ENCODE results near the gene GPHB5.
"Not testable (repeated sequence)": the region's sequence is repeated elsewhere in the genome, so short reads cannot be mapped to it uniquely, and the experiment has no call there.

The GPHB5 gene

DNA sequence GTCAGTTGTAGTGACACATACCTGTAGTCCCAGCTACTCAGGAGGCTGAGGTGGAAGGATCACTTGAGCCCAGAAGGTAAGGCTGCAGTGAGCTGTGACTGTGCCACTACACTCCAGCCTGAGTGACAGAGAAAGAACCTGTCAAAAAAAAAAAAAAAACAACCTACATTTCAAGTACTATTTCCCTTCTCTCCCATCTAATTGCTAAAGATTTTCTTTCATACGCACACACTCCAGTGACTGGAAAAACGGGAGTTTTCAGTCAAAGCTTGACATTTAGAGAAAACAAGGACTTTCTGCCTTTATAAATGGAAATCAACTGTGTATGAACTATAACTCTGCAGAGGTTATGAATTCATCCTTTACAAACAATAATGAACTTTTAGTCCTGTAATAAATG, 25.9 kb downstream of the GPHB5 start:
- no peak for DNase-seq

DNA sequence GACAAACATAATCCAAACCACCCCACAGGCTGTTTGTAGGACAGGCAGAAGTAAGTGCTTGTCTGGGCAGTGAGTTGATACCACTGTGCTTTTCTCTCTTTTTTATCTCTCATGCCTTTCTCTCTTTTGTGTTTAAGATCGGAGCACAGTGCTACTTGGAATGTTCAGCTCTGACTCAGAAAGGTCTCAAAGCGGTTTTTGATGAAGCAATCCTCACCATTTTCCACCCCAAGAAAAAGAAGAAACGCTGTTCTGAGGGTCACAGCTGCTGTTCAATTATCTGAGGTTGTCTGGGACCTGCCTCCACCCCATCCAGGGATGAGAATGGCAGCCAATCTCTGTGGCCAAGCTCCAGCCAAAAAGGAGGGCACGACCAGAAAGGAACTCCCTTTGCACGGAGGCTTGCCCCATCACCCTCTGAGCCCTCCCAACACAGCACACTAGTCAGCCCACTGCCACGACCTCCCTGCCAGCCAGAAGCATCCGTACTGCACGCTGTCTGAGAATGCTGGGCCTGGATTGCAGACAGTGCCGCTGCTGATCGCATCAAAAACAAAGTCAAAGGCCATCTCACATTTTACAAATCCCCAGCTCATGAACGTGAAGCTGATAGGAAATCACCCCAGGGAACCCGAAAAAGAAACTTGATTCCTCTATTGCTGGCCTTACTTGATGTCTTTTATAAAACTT, 27.8 kb downstream of the GPHB5 start:
- DNase-seq = no peak

DNA sequence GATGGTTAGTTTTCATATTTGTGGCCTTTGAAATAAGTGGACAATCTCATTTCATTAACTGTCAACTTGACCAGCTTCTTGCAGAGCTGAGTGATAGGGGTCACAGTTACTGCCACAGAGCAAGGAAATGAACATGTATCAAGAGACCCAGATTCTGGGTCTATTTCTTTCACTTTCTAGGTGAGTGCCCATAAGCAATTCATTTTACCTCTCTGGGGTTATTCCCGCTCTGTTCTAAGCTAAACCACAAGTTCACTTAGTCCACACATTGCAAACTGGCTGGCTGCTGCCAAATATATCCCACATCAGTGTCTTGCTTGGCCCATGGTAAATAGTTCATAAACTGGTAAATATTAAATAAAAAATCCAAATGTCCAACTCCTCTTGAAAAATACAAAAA, 29.9 kb downstream of the GPHB5 start:
- no peak for DNase-seq

DNA sequence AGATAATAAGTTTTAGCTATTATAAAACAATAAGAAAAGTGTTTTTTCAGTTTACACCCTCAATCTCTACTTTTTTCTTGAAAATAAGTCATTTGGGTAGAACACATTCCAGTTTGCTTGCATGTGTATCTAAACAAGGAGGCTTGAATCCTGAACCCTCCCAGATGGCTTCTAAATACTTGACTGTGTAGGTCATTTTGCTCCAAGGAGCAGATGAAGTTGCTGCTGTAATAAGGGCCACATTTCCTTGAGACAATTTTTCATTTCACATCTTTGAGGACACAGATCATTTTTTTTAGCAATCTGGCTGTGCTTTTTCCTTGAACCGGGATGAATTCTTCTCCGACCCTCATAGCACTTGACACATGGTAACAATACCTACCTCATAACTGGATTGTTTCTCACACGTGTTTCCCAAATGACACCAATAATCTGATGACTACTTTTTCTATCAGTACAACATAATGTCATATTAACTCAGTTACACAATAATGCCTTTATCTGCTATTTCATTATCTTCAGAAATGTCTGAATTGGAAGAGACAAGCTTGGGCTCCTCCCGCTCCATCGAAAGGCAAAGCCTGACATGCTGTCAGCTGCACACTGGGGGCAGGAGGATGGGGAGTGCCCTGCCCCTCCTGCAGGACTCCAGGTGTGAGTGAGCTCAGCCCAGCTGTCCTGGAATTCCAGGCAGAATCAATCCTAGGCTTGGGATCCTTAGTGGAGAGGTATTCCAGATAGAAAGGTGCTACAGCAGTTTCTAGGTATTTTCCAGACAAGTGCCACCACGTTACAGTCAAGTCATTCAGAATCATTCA, 30.9 kb downstream of the GPHB5 start:
- DNase-seq = peak; percentile 13

DNA sequence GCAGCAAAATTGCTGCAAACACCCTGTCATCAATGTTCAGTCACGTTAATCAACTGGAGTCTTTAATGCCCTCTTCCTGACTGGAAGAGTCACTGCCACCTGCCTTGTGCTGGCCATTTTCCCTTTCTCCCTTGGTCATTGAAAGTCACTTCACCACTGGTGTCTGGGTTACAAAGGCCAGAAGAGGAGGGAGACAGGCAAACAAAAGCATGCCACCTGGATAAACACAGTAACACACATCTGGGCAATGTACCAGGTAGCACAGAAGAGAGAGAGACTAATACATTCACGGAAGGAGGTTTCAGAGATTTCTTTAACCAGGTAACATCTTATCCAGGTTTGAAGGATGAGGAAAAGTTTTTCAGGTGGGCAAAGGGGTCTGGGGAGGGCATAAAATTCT, 32.7 kb downstream of the GPHB5 start:
- no peak for DNase-seq

DNA sequence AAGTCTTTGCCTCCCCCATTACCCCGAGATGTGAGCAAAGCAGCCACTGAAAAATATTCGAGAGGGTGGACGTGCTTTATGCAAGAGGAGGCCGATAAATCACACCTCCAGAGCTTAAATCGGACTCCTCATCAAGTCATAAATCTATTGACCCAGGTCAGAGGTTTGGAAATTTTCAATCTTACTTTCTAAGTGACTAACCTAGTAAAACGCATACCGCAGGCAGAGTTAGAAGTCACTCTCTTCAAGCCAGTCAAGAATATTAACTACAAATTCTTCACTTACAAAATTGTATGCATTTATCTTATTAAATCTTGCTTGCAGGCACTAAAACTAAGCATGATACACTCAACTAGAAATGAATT, 34.9 kb downstream of the GPHB5 start:
- no peak for DNase-seq

- DNase-seq = no peak
Observed at GRCh38 chr14:63282997-63283883, 35.5 kb downstream of the GPHB5 start.

- not testable (repeated sequence) for DNase-seq
Observed at GRCh38 chr14:63279933-63280332, 38.8 kb downstream of the GPHB5 start.

GRCh38 chr14:63277591-63278183, 41.0 kb downstream of the GPHB5 start:
- peak; percentile 49 for DNase-seq

DNA sequence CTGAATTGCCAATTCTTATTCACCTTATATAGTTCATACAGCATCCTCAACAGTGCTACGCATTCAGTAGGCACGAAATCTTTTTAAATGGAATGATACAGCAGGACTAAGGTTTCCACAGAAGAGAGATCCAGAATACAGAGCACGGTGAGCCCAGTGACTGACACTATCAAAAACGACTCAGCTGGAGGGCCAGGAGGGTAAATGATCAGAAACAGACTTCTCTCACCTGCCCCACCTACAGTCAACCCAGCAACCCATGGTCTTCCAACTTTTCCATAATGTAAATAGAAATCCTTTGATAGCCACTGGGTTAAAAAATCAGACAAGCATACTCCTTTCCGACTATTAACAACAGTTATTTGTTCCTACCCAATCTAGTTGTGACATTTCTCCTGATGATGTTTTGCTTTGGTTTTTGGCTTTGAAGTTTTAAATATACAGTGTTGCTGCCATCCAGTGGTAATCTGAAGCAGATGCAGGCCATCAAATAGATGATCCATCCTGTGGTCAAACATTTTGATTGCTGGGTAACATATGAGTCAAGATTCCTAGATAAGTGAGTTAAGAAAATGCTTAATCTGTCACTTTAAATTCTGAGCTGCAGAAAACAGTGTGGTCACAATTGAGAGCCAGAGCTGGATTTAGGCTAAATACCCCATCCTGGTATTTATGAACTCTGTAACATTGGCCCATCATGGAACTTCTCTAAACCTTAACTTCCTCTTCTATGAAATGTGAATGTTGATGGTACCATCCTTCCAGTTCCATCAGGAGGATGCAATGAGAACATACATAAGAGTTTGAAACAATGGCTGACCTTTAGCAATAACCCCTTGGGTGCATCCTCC, 42.0 kb downstream of the GPHB5 start:
- peak; percentile 68 for DNase-seq

DNA sequence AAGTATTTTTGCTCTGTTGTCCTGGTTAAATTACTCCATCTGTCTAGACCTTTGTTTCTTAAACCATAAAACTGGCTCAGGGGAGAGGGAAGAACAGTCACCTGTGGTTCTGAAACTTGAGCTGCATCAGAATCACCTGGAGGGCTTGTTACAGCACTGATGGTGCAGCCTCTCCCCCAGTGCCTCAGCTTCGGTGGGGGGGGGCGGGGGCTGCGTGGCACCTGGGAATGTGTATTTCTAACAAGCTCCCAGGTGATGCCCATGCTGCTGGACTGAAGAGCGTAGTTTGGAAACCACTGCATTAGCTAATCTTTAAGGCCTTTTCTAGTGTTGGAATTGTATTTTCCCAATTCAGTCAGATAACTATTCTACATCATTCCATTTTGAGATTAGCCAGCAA, 42.7 kb downstream of the GPHB5 start:
- DNase-seq = no peak

DNA sequence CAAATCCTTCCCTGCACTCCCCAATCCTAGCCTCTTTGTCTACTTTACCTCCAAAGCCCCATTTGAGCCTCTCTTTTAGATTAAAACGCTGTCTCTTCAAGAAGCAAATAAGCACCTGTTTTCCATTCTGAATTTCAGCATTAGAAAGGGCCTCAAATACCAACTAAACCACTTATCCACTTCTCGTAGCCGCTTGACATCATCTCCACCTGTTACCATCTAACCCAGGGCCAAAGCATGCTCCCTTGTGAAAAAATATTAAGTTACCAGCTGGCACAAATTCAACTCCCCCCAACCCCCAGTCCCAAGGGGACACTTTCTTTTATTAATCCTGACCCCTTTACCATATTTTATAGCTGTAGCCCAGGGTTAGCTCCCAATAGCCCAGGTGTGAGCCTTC, 43.1 kb downstream of the GPHB5 start:
- DNase-seq = peak; percentile 84

DNA sequence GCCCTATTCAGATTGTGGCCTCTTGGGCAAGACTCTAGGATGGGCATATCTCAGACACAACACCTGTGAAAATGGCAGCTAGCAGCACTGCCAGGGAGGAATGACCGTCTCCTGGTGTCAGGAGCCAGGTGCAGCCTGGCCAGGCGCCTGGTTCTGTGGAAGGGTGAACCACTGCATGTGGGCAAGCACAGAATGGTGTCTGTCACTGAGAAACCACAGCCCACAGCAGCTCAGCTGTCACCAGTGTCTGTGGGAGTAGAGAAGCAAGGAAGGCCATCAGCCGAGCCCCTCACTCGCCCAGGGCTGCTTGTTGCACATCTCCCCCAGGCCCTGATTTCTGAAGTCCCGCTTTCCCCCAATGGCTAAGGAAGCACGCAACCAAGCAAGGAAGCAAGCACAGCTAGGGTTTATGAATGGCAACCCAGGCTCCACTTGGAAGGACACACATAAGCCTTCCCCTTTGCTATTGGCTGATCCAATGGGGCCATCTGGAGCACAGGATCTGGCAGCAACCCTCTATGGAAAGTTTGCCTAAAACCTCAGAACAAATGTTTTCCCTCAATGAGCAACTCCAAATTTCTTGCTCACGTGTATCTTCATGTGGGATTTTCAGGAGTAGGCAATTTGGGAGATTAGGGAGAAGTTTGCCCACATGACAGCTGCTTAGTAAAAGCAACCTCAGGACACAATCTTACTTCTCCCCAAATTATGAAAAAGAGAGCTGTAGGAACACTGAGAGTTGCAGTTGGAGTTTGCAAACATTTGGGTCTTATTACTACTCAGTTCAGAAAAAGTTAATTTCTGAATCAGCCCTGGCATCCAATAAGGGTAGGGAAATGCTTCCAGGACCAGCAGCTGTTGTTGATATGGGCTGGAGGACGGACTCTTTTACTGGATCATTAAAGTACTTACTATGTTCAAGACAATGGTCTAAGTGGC, 44.7 kb downstream of the GPHB5 start:
- DNase-seq = peak; percentile 41

DNA sequence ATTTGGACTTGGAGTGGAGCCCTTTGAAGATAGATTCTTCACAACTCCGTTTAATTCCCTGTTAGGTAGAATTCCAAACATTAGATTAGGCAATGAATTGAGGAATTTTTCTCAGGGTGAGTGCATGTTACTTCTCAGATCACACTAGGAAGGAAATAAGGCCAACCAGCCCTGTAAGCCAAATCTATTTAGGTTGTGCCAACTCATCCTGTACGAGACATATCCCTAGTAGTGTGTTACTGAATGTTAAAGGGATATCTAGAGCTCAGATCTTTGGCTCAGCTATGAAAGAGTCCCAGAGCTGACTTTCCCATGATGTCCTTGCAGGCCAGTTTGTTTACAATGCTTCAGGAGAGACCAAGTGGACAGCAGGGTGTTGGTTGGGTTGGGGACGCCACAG, 45.6 kb downstream of the GPHB5 start:
- no peak for DNase-seq

- no peak for DNase-seq
Observed at GRCh38 chr14:63269561-63270225, 49.0 kb downstream of the GPHB5 start.

DNA sequence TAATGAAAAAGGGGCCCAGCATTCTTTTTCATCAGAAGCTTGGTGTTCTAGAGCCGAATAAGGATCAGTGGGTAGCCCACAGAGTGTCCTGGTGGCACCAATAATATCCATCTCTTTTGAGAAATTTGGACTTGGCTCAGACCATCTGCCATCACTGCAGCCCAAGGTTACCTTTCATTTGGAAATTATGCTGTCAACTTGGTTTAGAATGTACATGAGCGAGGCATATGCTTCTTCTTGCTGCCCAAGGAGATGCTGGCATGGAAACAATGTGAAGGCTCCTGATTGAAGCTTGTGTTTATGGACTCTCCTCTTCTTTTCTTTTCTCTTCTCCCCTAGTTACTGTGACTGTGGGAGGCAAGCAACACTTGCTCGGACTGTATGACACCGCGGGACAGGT, 50.0 kb downstream of the GPHB5 start:
- DNase-seq = no peak

GRCh38 chr14:63267171-63267570, 51.6 kb downstream of the GPHB5 start:
- DNase-seq = no peak

DNA sequence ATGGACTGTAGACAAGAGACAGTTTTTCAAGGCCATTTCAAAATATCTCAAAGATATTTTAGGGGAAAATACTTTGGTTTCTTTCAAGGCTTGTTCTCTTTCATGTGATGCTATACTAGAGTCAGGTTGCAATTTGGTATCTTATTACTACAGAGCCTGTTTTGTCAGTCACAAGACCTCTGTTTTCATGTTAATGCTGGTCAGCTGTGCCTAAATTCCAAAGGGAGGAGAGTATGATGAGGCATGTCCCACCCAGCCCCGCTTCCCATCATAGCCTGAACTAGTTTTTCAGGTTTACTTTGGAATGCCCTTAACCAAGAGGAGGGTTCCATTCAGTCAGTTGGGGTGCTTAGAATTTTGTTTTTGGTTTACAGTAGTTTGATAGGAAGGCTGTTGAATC, 52.6 kb downstream of the GPHB5 start:
- no peak for DNase-seq
